Stimulated activated CD8-positive, alpha-beta memory T cell treated with anti-CD3 and anti-CD28 coated beads, Interleukin-7, amount 100 ng/mL, for 24 hours (primary cell): Measurements from ENCODE around the gene KCNC3.

Experiments used
- DNase-seq: peaks from one replicate; pipeline ENCODE4 v3.0.0-alpha.2; 2020; ENCODE audit warnings: low read depth

The KCNC3 gene

DNA sequence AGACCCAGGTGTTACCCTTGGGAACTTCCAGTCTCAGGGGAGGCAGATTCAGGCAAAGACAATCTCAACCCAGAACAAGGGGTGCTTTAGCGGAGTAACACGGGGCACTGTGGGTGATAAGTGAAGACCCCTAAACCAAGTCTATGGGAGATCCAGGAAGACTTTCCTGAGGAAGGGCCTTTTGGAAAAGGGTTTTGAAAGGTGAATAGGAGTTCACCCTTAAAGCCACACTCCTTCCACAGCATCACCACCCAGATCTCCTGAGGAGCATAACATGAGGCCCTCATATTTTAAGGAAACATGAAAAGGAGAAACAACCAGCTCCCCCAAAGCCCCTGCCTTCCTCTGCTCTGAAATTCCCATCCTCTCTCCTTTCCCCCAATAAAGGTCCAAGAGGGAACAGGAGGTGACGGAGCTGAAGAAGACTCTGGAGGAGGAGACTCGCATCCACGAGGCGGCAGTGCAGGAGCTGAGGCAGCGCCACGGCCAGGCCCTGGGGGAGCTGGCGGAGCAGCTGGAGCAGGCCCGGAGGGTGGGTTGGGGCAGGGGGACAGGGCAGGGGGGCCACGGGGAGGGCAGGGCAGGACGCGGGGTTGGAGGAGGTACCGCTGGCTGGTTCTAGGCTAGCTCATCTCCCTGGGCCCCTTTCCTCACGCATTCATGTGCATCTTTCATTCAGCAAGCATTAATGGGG is 52.7 kb downstream of the KCNC3 start:
- DNase-seq, result no peak

DNA sequence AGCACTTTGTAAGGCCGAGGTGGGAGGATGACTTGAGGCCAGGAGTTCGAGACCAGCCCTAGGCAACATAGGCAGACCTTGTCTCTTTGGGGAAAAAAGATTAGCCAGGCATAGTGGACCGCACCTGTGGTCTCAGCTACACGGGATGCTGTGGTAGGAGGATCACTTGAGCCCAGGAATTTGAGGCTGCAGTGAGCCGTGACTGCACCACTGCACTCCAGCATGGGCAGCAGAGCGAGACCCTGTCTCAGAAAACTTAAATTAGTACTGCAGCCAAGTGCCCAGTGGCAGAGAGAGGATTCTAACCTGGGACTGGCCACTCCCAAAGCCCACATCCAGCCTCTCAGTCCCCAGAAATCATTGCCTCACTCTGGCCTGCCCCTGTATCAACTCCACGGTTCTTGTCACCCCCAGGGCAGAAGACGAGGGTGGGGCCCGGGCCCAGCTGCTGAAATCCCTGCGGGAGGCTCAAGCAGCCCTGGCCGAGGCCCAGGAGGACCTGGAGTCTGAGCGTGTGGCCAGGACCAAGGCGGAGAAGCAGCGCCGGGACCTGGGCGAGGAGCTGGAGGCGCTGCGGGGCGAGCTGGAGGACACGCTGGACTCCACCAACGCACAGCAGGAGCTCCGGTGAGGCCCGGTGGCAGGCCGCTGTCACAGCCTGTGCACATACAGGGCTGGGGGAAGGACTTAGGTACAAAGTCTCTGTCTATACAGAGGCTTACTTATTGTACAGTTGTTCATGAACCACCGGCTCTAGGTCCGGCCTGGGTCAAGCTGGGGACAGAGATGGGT is 53.4 kb downstream of the KCNC3 start:
- DNase-seq, result no peak

DNA sequence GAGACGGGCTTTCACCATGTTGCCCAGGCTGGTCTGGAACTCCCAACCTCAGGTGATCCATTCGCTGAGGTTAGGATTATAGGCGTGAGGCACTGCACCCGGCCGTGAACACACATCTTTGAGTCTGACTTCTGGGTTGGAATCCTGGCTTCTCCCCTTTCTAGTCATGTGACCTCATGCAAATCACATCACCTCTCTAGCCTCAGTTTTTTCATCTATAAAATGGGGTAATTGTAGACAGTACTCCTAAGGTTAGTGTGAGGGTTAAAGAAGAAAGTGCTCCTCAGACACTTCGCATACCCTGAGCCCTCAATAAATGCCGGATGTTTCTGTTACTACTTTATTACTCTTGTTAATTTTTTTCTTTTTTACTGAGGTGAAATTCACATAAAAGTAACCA is 55.4 kb downstream of the KCNC3 start:
- DNase-seq, result no peak

DNA sequence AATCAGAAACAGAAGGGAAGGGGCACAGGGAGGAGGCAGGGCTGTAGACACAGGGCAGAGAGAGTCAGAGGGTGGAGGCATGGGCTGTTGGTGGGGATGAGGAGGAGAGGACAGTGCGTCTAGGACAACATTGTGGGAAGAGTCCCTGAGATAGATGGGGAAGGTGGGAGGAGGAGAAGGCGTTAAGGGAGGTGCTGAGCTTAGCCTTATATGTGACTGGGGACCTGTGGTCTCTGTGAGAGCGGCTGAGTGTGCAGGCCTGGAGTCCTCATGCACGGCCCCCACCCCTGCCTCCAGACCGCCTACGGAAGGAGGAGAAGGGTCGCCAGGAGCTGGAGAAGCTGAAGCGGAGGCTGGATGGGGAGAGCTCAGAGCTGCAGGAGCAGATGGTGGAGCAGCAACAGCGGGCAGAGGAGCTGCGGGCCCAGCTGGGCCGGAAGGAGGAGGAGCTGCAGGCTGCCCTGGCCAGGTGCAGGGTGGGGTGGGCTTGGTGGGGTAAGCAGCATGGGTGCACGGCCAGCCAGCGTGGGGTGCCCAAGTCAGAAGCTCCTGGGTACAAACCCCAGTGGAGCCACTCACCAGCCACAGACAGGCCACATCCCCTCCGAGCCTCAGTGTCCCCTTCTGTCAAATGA is 56.8 kb downstream of the KCNC3 start:
- DNase-seq, result no peak

DNA sequence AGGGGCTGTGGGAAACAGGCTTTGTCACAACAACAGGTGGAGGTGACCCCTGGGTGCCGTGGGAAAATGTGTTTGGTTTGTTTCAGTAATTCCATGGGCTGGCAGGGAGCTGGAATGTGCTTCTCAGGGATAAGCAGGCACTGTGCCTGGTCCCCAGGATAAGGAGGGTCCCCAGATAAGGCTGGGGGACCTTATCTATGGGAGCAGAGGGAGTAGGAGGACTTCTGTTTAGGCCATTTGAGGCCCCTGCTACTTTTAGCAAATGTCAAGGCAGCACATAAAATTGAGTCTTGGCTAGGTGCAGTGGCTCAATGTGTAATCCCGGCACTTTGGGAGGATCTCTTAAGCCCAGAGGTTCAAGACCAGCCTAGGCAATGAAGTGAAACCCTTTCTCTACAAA is 59.5 kb downstream of the KCNC3 start:
- DNase-seq, result no peak

DNA sequence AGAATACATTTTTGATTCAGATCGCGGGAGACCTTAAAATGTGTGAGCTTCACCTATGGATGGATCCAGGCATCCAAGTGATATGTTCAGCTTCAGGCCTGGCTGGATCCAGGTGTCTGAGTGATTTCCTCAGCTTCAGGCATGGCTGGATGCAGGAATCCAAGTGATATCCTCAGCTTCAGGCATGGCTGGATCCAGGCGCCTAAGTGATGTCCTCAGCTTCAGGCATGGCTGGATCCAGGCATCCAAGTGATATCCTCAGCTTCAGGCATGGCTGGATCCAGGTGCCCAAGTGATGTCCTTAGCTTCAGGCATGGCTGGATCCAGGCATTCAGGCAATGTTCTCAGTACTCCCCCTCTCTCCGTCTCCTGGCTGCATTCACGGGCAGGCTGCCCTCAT is 60.7 kb downstream of the KCNC3 start:
- DNase-seq, result no peak

DNA sequence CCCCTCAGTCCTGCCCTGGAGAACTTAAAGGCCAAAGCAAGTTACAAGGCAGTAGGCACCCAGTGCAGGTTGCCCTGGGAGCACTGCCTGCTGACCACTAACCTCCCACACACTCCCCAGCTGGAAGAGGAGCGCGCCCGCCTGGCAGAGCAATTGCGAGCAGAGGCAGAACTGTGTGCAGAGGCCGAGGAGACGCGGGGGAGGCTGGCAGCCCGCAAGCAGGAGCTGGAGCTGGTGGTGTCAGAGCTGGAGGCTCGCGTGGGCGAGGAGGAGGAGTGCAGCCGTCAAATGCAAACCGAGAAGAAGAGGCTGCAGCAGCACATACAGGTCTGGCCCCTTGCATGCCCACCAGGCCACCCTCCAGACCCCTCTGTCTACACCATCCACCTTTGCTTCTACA is 61.1 kb downstream of the KCNC3 start:
- no peak for DNase-seq

DNA sequence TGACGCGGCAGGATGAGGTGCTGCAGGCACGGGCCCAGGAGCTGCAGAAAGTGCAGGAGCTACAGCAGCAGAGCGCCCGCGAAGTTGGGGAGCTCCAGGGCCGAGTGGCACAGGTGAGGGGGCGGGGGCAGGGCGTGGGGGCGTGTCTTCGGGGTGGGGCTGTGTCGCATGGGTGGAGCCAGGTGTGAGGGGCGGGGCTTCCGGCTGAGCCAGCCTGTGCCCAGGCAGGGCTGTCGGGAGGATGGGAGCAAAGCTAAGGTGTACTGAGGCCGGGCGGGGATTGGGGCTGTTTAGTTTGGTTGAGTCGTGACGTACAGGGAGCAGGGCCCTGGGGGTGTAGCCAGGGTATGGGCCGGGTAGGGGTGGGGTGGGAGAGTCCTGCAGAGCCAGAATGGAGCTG is 62.3 kb downstream of the KCNC3 start:
- no peak for DNase-seq

DNA sequence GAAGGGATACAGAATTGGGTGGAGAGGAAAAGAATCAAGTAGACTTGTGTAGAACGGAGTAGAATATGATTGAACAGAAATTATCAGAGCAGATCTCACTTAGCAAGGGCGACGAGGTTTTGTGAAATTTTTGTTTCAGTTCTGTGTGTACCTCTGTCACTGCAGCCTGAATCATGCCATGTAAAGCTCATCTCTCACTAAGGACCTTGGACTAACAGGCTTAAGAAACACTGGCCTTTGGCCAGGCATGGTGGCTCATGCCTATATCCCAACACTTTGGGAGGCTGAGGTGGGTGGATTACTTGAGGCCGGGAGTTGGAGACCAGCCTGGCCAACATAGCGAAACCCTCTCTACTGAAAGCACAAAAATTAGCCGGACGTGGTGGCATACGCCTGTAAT is 63.1 kb downstream of the KCNC3 start:
- no peak for DNase-seq

DNA sequence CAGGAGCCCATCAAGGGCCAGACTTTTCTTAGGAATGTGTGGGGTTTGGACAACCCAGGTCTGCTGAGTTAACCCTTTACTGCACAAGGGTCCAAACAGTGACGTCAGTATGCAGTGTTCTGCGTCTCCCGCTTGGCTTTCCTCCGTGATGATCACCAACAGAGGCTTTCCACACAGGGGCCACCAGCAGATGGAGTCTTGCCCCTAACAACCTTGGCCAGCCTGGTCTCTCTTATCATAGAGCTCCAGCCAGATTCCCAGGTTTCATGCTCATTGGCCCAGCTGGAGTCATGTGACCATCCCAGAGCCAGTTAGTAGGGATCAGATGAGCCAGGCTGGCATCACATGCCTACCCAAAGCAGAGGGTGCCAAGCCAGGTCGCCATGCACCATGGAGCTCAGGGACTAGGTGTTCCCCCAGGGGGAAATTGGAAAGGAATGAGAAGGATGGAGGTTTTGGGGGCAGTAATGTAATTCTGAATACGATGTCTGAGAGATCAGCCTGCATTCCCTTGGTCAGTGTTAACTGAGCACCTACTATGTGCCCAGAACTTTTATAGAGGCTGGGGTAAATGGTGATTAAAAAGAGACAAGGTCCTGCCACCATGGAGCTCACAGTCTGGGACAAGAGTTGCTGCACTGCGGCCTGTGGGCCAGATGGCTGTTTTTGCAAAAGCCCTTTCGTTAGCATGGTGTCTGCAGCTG is 64.5 kb downstream of the KCNC3 start:
- DNase-seq, result no peak

DNA sequence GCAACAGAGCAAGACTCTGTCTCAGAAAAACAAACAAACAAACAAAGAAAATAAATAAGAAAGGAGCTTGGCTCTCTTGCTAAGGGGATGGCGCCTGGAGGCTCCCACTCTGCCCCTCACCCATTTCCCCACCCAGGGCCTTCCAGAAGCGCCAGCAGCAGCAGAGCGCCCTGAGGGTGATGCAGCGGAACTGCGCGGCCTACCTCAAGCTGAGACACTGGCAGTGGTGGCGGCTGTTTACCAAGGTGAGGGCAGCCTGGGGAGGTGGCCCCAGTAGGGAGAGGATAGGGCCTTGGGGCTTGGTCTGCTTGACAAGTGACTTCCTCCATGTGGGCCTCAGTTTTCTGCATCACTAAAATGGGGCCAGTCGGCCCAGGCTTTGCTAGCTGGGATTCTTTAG is 66.0 kb downstream of the KCNC3 start:
- DNase-seq, result no peak
